Progenitor cell of endocrine pancreas (in vitro differentiated cells): ENCODE measurements around the gene EFTUD2. TPM values are rescaled to one million over a fixed set of nuclear protein-coding genes. Genes with fewer than 3 reads are reported as not detected.

Experiments used
- DNase-seq: peaks from one replicate; pipeline ENCODE4 v3.0.0; 2021; ENCODE audit warnings: low spot score; ENCODE audit not compliant: unreplicated experiment
- H3K27ac Mint-ChIP-seq: 2 replicates; pipeline ENCODE4 v1.8.0; 2021; ENCODE audit warnings: mild to moderate bottlenecking, moderate library complexity, mixed read lengths
- H3K27me3 Mint-ChIP-seq: 2 replicates; pipeline ENCODE4 v1.8.0; 2021; ENCODE audit warnings: mixed read lengths
- H3K36me3 Mint-ChIP-seq: 2 replicates; pipeline ENCODE4 v1.8.0; 2022; ENCODE audit warnings: mixed read lengths; ENCODE audit not compliant: insufficient read depth
- H3K4me1 Mint-ChIP-seq: 2 replicates; pipeline ENCODE4 v1.8.0; 2021; ENCODE audit warnings: low read depth, mixed read lengths
- H3K4me3 Mint-ChIP-seq: 2 replicates; pipeline ENCODE4 v1.8.0; 2021; ENCODE audit warnings: low read depth, mild to moderate bottlenecking, moderate library complexity, mixed read lengths
- H3K9me3 Mint-ChIP-seq: 2 replicates; pipeline ENCODE4 v1.8.0; 2021; ENCODE audit warnings: low read depth, mixed read lengths
- CTCF ChIP-seq: fragments of 200-600 bp; sonication (generic); IDR thresholded peaks from one replicate; pipeline ENCODE4 v1.5.0; 2021; ENCODE audit warnings: antibody characterized with exemption, mild to moderate bottlenecking; ENCODE audit not compliant: unreplicated experiment
- total RNA-seq: library from RNA; stranded (reverse); gene quantifications from 2 replicates; pipeline ENCODE4 v1.2.1, GENCODE V29; 2021

The EFTUD2 gene
- total RNA-seq, 1 donor from 2014 or later: 127 TPM

GRCh38 chr17:44889003-44889402 is 10.2 kb downstream of the EFTUD2 start:
- Mint-ChIP-seq H3K27ac (no peak overlapping the region), H3K27me3 (no peaks in the 10 kb centered on the region), H3K36me3 (peaks cover 9% of the 10 kb centered on the region), H3K4me1 (no peaks in the 10 kb centered on the region), H3K9me3 (no peaks in the 10 kb centered on the region), H3K4me3 (no peak overlapping the region)
- TF ChIP-seq CTCF: no peak
- DNase-seq: no peak

- Mint-ChIP-seq H3K4me3 (no peak overlapping the region), H3K36me3 (peaks cover 12% of the 10 kb centered on the region), H3K27ac (no peak overlapping the region), H3K9me3 (no peaks in the 10 kb centered on the region), H3K27me3 (no peaks in the 10 kb centered on the region), H3K4me1 (no peaks in the 10 kb centered on the region)
- no peak for DNase-seq
- no peak for TF ChIP-seq CTCF
Measured at GRCh38 chr17:44887971-44888954, 11.0 kb downstream of the EFTUD2 start.

GRCh38 chr17:44887016-44887415 is 12.2 kb downstream of the EFTUD2 start:
- Mint-ChIP-seq H3K27me3 (no peaks in the 10 kb centered on the region), H3K4me1 (no peaks in the 10 kb centered on the region), H3K4me3 (no peak overlapping the region), H3K36me3 (peaks cover 13% of the 10 kb centered on the region), H3K27ac (no peak overlapping the region), H3K9me3 (no peaks in the 10 kb centered on the region)
- no peak for DNase-seq
- no peak for TF ChIP-seq CTCF

- no peak for TF ChIP-seq CTCF
- no peaks in the 10 kb centered on the region for H3K4me1 Mint-ChIP-seq
- no peaks in the 10 kb centered on the region for H3K27me3 Mint-ChIP-seq
- H3K9me3 Mint-ChIP-seq: no peaks in the 10 kb centered on the region
- H3K4me3 Mint-ChIP-seq: no peak overlapping the region
- H3K27ac Mint-ChIP-seq: no peak overlapping the region
- DNase-seq: no peak
- peaks cover 15% of the 10 kb centered on the region for H3K36me3 Mint-ChIP-seq
Measured at GRCh38 chr17:44884941-44885340, 14.3 kb downstream of the EFTUD2 start.

- H3K9me3 Mint-ChIP-seq: no peaks in the 10 kb centered on the region
- no peak overlapping the region for H3K4me3 Mint-ChIP-seq
- H3K36me3 Mint-ChIP-seq: peaks cover 22% of the 10 kb centered on the region
- DNase-seq: no peak
- no peaks in the 10 kb centered on the region for H3K4me1 Mint-ChIP-seq
- no peak overlapping the region for H3K27ac Mint-ChIP-seq
- no peaks in the 10 kb centered on the region for H3K27me3 Mint-ChIP-seq
- no peak for TF ChIP-seq CTCF
Measured at GRCh38 chr17:44881145-44881544, 18.1 kb downstream of the EFTUD2 start.
